GM18858 (cell line): ENCODE measurements around the gene GAD1.

Source experiments
- ATAC-seq: cut with Tn5 transposase; IDR thresholded peaks from one replicate; pipeline ENCODE4 v1.9.1; 2021; ENCODE audit not compliant: unreplicated experiment

Gene GAD1

GRCh38 chr2:170891893-170892292 lies 75.2 kb downstream of the GAD1 start:
- no peak for ATAC-seq

- no peak for ATAC-seq
Measured at GRCh38 chr2:170892391-170892951, 75.8 kb downstream of the GAD1 start.

GRCh38 chr2:170895023-170895757 lies 78.5 kb downstream of the GAD1 start:
- ATAC-seq, result no peak

GRCh38 chr2:170896622-170897021 lies 79.9 kb downstream of the GAD1 start:
- no peak for ATAC-seq

GRCh38 chr2:170897108-170897507 lies 80.4 kb downstream of the GAD1 start:
- no peak for ATAC-seq

GRCh38 chr2:170905864-170906263 lies 89.2 kb downstream of the GAD1 start:
- no peak for ATAC-seq
